ENCODE results near the gene SPDYE4.

The SPDYE4 gene

GRCh38 chr17:8708025-8708461 is 50.3 kb downstream of the SPDYE4 start:
- no peak for FAIRE-seq

GRCh38 chr17:8707332-8708024 is 50.9 kb downstream of the SPDYE4 start:
- FAIRE-seq: no peak

GRCh38 chr17:8706431-8706830 is 51.9 kb downstream of the SPDYE4 start:
- no peak for FAIRE-seq

GRCh38 chr17:8705427-8705826 is 52.9 kb downstream of the SPDYE4 start:
- no peak for FAIRE-seq

- no peak for FAIRE-seq
These were observed 55.3 kb downstream of the SPDYE4 start for GRCh38 chr17:8703001-8703400.

GRCh38 chr17:8701754-8702153 is 56.6 kb downstream of the SPDYE4 start:
- no peak for FAIRE-seq

- no peak for FAIRE-seq
These were observed 57.1 kb downstream of the SPDYE4 start for GRCh38 chr17:8701221-8701620.
